Measurements from ENCODE around the gene CHSY1.
"Not testable (repeated sequence)": the region's sequence is repeated elsewhere in the genome, so short reads cannot be mapped to it uniquely, and the experiment has no call there.

The CHSY1 gene

DNA sequence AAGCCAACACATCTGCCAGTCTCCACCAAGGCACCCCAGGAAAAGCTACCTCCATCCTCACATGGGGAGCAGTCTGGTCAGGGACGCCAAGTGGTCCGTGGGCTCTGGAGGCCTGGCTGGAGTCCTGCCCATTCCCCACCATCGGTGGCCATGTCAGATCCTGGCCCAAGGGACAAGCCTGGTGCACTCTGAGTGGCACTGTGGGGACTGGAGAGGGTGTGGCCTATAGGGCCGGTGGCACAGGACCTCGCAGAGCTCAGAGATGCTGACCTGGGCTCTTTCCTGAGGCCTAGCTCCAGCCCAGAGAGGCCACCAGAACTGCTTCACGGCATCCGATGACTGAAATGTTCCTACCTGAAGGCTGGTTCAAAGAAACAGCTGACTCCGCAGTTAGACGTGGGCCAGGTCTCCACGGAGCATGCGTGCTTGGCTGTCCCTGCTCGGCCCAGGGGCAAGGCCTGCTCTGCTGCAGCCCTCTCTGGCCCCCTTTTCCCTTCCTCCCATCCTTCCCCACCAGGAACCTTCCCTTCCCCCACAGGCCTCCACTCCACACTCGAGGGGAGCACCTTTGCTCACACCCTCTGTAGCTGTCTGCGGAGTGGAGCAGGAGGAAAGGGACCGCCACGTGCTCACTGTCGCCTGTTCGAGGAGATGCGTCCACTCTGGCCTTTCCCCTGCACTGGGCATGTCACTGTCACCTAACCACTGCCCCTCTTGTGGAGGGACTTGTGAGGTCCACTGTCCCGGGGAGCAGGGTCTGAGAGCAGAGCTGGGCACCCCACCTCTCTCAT is 119.3 kb downstream of the CHSY1 start:
- DNase-seq, result no peak

DNA sequence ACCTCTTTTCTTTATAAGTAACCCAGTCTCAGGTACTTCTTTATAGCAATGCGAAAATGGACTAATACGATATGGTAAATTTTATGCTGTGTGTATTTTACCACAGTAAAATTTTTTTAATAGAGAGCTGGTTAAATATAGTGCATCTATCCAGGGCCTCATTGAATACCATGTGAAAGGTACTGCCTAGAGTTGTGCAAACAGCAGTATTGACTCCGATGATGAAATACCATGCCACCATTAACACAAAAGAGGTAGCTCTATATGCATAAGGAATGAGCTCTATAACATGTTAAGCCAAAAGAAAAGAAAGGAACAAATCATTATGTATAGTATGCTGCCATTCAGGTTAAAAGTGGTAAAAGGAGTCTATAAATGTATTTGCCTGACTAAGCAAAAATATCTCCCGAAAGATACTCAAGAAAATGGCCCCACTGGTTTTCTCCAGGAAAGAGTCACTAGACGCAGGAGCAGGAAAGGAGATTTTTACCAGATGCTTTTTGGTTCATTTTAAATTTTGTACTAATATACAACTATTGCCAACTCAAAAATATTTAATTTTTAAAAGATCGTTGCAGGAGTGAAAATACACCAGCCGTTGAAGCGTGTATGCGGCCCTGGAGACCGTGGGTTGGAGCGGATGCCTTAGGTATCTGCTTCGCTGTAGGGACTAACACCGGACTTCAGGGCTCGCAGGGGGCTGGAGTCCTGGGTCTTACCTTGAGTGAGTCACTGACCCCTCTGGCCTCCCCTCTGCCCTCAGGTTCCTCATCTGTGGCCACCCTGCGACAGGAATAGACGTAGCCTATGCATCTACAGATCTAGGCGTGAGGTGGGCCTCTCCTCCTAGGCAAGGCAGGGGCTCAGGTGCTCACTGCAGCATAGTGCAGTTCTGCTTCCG is 120.1 kb downstream of the CHSY1 start:
- DNase-seq, result no peak

DNA sequence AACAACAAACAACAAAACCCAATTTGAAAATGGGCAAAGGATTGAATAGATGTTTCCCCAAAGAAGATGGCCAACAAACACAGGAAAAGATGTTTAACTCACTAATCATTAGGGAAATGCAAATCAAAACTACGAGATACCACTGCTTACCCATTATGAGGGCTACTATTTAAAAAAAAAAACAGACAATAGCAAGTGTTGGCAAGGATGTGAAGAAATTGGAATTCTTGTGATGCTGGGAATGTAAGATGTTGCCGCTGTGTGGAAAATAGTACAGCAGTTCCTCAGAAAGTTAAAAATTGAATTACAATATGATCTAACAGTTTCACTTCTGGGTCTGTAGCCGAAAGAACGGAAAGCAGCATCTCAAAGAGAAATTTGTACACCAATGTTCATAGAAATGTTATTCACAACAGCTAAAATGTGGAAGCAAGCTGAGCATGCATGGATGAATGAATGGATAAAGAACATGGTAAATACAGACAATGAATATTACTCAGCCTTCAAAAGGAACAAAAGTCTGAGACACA is 121.9 kb downstream of the CHSY1 start:
- DNase-seq, result no peak

DNA sequence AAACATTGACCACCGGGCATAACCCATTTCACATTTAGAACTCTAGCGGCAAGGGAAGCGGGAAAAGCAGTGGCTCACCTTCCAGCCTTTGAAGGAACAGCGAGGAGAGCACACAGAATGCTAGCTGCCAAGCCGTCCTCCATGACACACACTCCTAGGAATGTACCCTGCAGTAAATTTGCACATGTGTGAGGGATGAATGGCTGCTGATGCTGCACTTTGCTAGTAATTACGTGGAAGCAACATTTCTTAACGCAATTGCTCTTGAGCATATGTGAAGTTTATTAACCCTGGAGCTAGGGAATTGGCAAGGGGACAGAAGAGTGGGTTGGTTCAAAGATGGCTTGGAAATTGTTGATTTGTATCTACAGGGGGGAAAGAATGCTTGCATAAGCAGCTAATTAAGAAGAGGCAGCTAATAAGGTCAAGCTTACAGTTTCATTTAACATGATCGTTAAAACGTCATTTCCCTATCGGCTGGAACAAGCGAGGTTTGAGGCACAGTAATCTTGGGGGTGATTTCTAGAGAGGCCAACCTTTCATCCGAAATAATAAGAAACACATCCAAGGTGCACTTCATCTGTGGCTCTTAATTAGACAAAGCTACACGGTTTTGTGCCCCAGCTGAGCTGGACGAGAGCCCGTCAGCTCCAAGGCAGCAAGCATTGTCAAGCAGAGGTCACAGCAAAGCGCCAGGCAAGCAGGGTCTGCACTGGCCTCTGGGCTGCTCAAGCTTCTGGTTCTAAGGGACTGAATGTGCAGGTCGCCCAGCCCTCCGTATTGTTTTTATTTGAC is 123.4 kb downstream of the CHSY1 start:
- DNase-seq, result no peak

DNA sequence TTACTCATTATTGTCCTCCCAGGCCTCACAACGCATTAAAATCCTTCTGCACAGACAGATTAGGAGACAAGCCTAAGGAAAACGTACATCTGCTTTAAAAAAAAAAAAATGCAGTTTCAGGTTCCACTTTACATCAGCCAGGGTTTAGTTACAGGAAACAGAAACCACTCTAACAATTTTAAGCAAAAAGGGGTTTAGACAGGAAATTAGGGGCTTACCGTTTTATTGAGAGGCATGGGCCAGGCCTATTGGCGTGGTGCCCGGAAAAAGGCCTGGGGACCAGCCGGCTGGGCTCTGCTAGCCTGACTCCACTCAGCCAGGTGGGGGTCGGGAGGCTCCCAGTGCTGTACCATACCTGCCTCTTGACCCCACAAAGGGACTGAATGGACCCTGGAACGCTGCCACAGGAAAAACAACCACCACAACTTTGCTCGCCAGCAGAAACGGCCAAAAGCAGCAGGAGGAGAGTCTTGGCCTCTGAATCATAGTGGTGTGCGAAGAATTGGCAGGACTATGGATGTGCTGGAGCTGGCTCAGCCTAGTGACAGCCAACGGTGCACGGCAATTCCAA is 124.3 kb downstream of the CHSY1 start:
- DNase-seq, result peak; percentile 67 to 92

DNA sequence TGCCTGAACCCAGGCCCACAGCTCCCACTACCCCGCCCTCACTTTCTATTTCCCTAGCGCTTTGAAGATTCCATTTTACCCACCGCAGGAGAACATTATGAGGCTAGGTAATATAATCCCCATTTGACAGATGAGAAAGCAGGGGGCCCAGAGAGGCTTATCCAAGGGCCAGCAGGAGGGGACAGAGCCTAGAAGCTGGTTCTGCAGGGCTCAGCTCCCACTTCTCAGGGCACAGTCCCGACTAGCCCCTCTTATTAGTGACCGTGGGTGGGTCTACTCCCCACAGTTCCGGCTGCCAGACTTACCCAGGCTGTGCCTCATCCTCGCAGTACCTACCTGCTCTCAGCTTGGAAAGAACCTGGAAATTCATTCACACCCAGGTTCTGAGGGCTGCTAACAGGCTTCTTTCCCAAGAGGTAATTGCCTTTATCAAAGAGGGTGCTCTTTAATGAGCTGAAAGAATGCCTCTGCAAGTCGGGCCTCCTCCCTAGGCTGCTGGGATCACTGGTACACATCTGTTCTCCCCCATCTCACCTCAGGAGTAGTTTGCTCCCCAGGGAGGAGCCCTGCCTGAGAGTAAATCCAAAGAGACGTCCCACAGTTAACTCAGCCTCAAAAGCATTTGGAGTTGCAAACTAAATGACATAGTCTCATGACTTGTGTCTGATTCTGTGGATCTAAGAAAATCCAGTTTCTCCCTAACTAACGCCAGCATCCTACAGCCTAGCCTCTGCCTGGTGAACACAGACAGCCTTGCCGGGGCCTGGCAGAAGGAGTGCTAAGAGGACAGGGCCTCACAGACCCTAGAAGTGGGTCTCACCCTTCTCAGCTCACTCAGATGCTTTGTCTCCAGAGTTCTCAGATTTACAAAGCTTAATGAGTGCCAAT is 125.0 kb downstream of the CHSY1 start:
- peak in 1 of 2 experiments; percentile 41 for DNase-seq

DNA sequence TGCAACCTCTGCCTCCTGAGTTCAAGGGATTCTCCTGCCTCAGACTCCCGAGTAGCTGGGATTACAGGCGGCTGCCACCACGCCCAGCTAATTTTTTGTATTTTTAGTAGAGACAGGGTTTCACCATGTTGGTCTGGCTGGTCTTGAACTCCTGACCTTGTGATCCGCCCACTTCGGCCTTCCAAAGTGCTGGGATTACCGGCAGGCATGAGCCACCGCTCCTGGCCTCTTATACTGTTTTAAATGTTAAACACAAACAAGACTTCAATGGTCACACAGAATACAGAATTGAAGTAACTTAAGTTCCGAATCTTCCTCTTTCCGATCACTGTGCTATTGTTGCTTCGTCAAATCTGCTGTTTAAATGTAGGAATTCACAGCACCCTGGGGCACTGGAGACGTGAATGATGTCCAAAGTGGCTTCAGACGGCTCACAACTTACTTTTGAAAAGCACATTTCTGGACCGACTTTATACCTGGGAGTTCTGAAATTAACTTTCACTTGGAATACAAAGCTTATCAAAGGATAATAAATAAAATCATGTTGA is 125.9 kb downstream of the CHSY1 start:
- DNase-seq, result not testable (repeated sequence)

Measured in NCI-H2081 (cell line).